SK-N-SH (cell line): Measurements from ENCODE around the gene OPA3. TPM values are rescaled to one million over a fixed set of nuclear protein-coding genes. Genes with fewer than 3 reads are reported as not detected.

ENCODE experiments used
- CTCF ChIA-PET: fragments of 300-600, 350-600 bp; formaldehyde crosslinking; extraction: SDS; loops from one replicate; lab custom pipeline; 2021; lab: Yijun Ruan, JAX
- POLR2A ChIA-PET: fragments of 350-600 bp; sonication (Branson Sonifier 250); formaldehyde crosslinking; extraction: SDS; loops from one replicate; lab custom pipeline; 2020; ENCODE audit warnings: antibody characterized with exemption, inconsistent platforms; lab: Yijun Ruan, JAX
- DNase-seq: peaks from one replicate; pipeline ENCODE4 v3.0.0; 2012
- H2AFZ ChIP-seq: fragments of 200-600 bp; sonication (generic); 2 replicates; pipeline ENCODE4 v1.8.1; 2016; ENCODE audit warnings: antibody characterized with exemption, mild to moderate bottlenecking, low read depth
- H3F3A ChIP-seq: fragments of 200-600 bp; sonication (generic); replicated peaks from 2 replicates; pipeline ENCODE3; 2016; ENCODE audit warnings: antibody characterized with exemption, mild to moderate bottlenecking; ENCODE audit not compliant: insufficient read depth
- H3K27ac ChIP-seq, 2 experiments: fragments of 200-500 bp in 1 of 2; fragments of 200-600 bp in 1 of 2; sonication (Bioruptor generic) in 1 of 2; sonication (generic), shearing (Covaris generic) in 1 of 2; 2 replicates each; pipeline versions ENCODE4 v1.5.1 to v1.6.1; 2014 to 2016; ENCODE audit warnings: low read depth in 2 of 2, inconsistent platforms in 1 of 2, low read length in 1 of 2, mild to moderate bottlenecking in 1 of 2, mixed read lengths in 1 of 2
- H3K27me3 ChIP-seq: fragments of 200-600 bp; sonication (generic), shearing (Covaris generic); 2 replicates; pipeline ENCODE4 v1.6.1; 2016; ENCODE audit warnings: mixed run types; ENCODE audit not compliant: insufficient read depth
- H3K36me3 ChIP-seq, 2 experiments: fragments of 200-500 bp in 1 of 2; fragments of 200-600 bp in 1 of 2; sonication (Bioruptor generic) in 1 of 2; sonication (generic) in 1 of 2; replicated peaks in 1 of 2; 2 replicates each; pipeline versions ENCODE3 to v1.5.1; 2014 to 2016; ENCODE audit warnings: low read length in 1 of 2, mild to moderate bottlenecking in 1 of 2; ENCODE audit not compliant: insufficient read depth in 2 of 2, control insufficient read depth in 1 of 2
- H3K4me1 ChIP-seq, 2 experiments: fragments of 200-500 bp in 1 of 2; fragments of 200-600 bp in 1 of 2; sonication (Bioruptor generic) in 1 of 2; sonication (generic), shearing (Covaris generic) in 1 of 2; 2 replicates each; pipeline versions ENCODE4 v1.5.1 to v1.6.1; 2014 to 2016; ENCODE audit warnings: low read depth in 1 of 2, low read length in 1 of 2, mixed run types in 1 of 2; ENCODE audit not compliant: insufficient read depth in 2 of 2, control insufficient read depth in 1 of 2
- H3K4me2 ChIP-seq: fragments of 200-600 bp; sonication (generic), shearing (Covaris generic); 2 replicates; pipeline ENCODE4 v1.6.1; 2017; ENCODE audit warnings: mixed run types
- H3K4me3 ChIP-seq, 2 experiments: fragments of 200-500 bp in 1 of 2; fragments of 200-600 bp in 1 of 2; sonication (Bioruptor generic) in 1 of 2; sonication (generic), shearing (Covaris generic) in 1 of 2; 2 replicates each; pipeline versions ENCODE4 v1.5.1 to v1.8.1; 2014 to 2016; ENCODE audit warnings: low read depth in 2 of 2, inconsistent platforms in 1 of 2, low read length in 1 of 2, mild to moderate bottlenecking in 1 of 2, mixed read lengths in 1 of 2, moderate library complexity in 1 of 2
- H3K79me2 ChIP-seq: fragments of 200-600 bp; sonication (generic); 2 replicates; pipeline ENCODE4 v1.8.1; 2017; ENCODE audit warnings: mild to moderate bottlenecking; ENCODE audit not compliant: insufficient read depth
- H3K9ac ChIP-seq: fragments of 200-600 bp; sonication (generic); 2 replicates; pipeline ENCODE4 v1.6.1; 2017; ENCODE audit warnings: mixed run types
- H3K9me2 ChIP-seq: fragments of 200-600 bp; sonication (generic); 2 replicates; pipeline ENCODE4 v1.6.1; 2017; ENCODE audit warnings: mixed run types
- H3K9me3 ChIP-seq: fragments of 200-600 bp; sonication (generic); 2 replicates; pipeline ENCODE4 v1.6.1; 2017; ENCODE audit warnings: mixed run types, mild to moderate bottlenecking, moderate library complexity
- H4K20me1 ChIP-seq: fragments of 200-600 bp; sonication (generic); 2 replicates; pipeline ENCODE4 v1.6.1; 2017; ENCODE audit warnings: mild to moderate bottlenecking, mixed run types; ENCODE audit not compliant: insufficient read depth
- EZH2phosphoT487 ChIP-seq: fragments of 200-600 bp; sonication (generic); IDR thresholded peaks from 2 replicates; pipeline ENCODE4 v1.6.1; 2017; ENCODE audit warnings: low read depth, mixed run types, mild to moderate bottlenecking, antibody characterized with exemption, moderate library complexity, borderline replicate concordance
- FOXJ3 ChIP-seq: sonication (generic); formaldehyde crosslinking; IDR thresholded peaks from 2 replicates; pipeline ENCODE4 v1.5.1; 2020; ENCODE audit warnings: mild to moderate bottlenecking, missing genetic modification reagents
- GABPA ChIP-seq: IDR thresholded peaks from 2 replicates; pipeline ENCODE4 v1.4.0; 2012; ENCODE audit warnings: low read depth, mild to moderate bottlenecking
- GATA2 ChIP-seq: sonication (generic); formaldehyde crosslinking; IDR thresholded peaks from 2 replicates; pipeline ENCODE4 v1.5.0; 2020; ENCODE audit warnings: mild to moderate bottlenecking, missing genetic modification reagents
- MEF2A ChIP-seq: IDR thresholded peaks from 2 replicates; pipeline ENCODE4 v1.4.0; 2012; ENCODE audit warnings: low read depth, borderline replicate concordance
- MXI1 ChIP-seq: IDR thresholded peaks from 2 replicates; pipeline ENCODE4 v1.6.1; 2012; ENCODE audit warnings: mild to moderate bottlenecking, low read depth, low read length, improper control_type of control experiment
- POLR2AphosphoS5 ChIP-seq: IDR thresholded peaks from 2 replicates; pipeline ENCODE4 v1.6.1; 2012; ENCODE audit warnings: low read depth, low read length
- SMC3 ChIP-seq: IDR thresholded peaks from 2 replicates; pipeline ENCODE4 v1.6.1; 2012; ENCODE audit warnings: low read depth, low read length, improper control_type of control experiment
- YY1 ChIP-seq: IDR thresholded peaks from 2 replicates; pipeline ENCODE4 v1.4.0; 2012; ENCODE audit warnings: low read depth, mild to moderate bottlenecking
- WGBS: methylation state at CpG from one replicate; pipeline ENCODE4 v1.1.6; 2017; ENCODE audit warnings: low lambda C conversion rate; 5-methylcytosine and 5-hydroxymethylcytosine counted together
- polyA plus RNA-seq, 3 experiments: library from polyadenylated mRNA; depleted of rRNA; stranded (reverse); fragments of >200 nt; gene quantifications; 2 replicates each; pipeline ENCODE4 v1.2.3, GENCODE V29; 2012
- TF ChIP-seq, protein P1 (sequence below): fragments of 150-350 bp; IDR thresholded peaks from 2 replicates; pipeline ENCODE4 v1.6.1; 2016; ENCODE audit warnings: mild to moderate bottlenecking, low read depth, low read length
- TF ChIP-seq, protein P2 (sequence below): IDR thresholded peaks from 2 replicates; pipeline ENCODE4 v1.4.0; 2012; ENCODE audit warnings: low read depth, borderline replicate concordance
- TF ChIP-seq, protein P3 (sequence below): IDR thresholded peaks from 2 replicates; pipeline ENCODE4 v1.4.0; 2012; ENCODE audit warnings: low read depth

The OPA3 gene
- polyA plus RNA-seq, 1 of the 3 experiments (the other 2 are of a cell fraction), result 10.0 TPM

DNA sequence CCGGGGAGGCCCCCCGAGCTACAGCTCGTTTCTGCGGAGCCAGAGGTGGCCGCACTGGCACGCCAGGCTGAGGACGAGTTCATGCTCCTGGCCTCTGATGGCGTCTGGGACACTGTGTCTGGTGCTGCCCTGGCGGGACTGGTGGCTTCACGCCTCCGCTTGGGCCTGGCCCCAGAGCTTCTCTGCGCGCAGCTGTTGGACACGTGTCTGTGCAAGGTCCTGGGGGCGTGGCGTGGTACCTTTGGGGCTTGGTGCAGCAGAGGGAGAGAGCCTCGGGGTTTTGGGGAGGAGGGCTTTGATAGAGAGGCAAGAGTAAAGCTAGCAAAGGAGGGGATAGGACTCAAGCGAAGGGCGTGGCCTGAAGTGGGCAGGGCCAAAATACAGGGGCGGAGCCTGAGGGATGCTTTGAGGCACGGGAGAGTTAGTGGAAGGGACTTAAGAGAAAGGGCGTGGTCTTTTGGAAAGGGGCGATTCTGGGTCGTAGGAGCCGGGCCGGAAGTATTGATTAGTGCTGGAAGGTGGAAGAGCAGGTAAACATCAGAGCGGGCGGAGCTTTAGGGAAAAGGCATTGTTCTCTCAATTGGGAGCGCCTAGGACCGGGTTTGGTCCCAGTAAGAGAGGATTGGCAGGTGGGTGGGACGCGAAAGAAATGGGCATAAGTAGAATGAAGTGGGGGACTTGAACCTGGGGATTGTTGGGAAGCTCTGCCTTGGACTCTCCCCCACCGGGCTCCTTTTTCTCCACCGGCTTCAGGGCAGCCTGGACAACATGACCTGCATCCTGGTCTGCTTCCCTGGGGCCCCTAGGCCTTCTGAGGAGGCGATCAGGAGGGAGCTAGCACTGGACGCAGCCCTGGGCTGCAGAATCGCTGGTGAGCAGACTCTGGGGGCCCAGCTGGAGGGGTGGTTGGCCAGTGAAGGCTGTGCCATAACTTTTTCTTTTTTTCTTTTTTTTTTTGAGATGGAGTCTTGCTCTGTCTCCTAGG lies 85.1 kb downstream of the OPA3 start:
- peaks cover 3 to 16% of the 10 kb centered on the region in 2 experiments; a peak in 2 of 4 replicates for H3K4me1 ChIP-seq
- TF ChIP-seq EZH2phosphoT487 (no peak), GABPA (no peak), POLR2AphosphoS5 (no peak), YY1 (no peak), GATA2 (CRISPR knock-in tag) (no peak), MXI1 (0 out of 2 replicates have a peak, but pooled peaks have one; percentile 51), MEF2A (no peak), SMC3 (no peak), FOXJ3 (CRISPR knock-in tag) (no peak)
- TF ChIP-seq, protein P1, sequence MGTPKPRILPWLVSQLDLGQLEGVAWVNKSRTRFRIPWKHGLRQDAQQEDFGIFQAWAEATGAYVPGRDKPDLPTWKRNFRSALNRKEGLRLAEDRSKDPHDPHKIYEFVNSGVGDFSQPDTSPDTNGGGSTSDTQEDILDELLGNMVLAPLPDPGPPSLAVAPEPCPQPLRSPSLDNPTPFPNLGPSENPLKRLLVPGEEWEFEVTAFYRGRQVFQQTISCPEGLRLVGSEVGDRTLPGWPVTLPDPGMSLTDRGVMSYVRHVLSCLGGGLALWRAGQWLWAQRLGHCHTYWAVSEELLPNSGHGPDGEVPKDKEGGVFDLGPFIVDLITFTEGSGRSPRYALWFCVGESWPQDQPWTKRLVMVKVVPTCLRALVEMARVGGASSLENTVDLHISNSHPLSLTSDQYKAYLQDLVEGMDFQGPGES, result no peak
- TF ChIP-seq, protein P2, sequence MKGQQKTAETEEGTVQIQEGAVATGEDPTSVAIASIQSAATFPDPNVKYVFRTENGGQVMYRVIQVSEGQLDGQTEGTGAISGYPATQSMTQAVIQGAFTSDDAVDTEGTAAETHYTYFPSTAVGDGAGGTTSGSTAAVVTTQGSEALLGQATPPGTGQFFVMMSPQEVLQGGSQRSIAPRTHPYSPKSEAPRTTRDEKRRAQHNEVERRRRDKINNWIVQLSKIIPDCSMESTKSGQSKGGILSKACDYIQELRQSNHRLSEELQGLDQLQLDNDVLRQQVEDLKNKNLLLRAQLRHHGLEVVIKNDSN, result no peak
- TF ChIP-seq, protein P3, sequence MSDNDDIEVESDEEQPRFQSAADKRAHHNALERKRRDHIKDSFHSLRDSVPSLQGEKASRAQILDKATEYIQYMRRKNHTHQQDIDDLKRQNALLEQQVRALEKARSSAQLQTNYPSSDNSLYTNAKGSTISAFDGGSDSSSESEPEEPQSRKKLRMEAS, result peak; percentile 81
- no peak overlapping the region for H3K9ac ChIP-seq
- no peak overlapping the region for H3K27ac ChIP-seq
- no peaks in the 10 kb centered on the region for H3K79me2 ChIP-seq
- H3K4me2 ChIP-seq, result no peak overlapping the region
- POLR2A ChIA-PET, result interaction anchor here (1.1 kb wide), 1 partner anchor 14 kb away, joined by 3 read pairs; no protein-coding TSS in a partner anchor
- H3F3A ChIP-seq, result peaks cover 5% of the 10 kb centered on the region
- no peaks in the 10 kb centered on the region for H3K9me2 ChIP-seq
- H3K4me3 ChIP-seq, result no peak overlapping the region
- CTCF ChIA-PET, result interaction anchor here (0.7 to 7.8 kb wide), 6 partner anchors 9 to 1229 kb away, joined by 3 to 97 read pairs (median 8); no protein-coding TSS in a partner anchor
- H3K36me3 ChIP-seq, result no peaks in the 10 kb centered on the region
- WGBS, result 46% methylated on average over 33 of the region's 37 CpGs
- peak; percentile 62 for DNase-seq
- H4K20me1 ChIP-seq, result peaks cover 13% of the 10 kb centered on the region; the same call in 1 of the 2 replicates
- H2AFZ ChIP-seq, result no peak overlapping the region
- H3K27me3 ChIP-seq, result no peaks in the 10 kb centered on the region
- H3K9me3 ChIP-seq, result no peaks in the 10 kb centered on the region
